H1 (cell line): Measurements from ENCODE around the gene NMUR1. TPM values are rescaled to one million over a fixed set of nuclear protein-coding genes. Genes with fewer than 3 reads are reported as not detected.

Source experiments
- CTCF ChIA-PET: fragments of 300-600 bp; sonication (Branson Sonifier 250); formaldehyde crosslinking; loops from one replicate; lab custom pipeline; 2021; ENCODE audit not compliant: partially characterized antibody; lab: Charles Lee
- POLR2A ChIA-PET: fragments of 300-600 bp; sonication (Branson Sonifier 250); formaldehyde crosslinking; loops from one replicate; lab custom pipeline; 2021; ENCODE audit warnings: inconsistent platforms; ENCODE audit not compliant: partially characterized antibody; lab: Charles Lee
- DNase-seq, 2 experiments: peaks; one replicate each; pipeline versions ENCODE4 v3.0.0 to v3.0.0-alpha.2; 2010 to 2022; ENCODE audit warnings: low spot score in 2 of 2, low read depth in 1 of 2, mixed read lengths in 1 of 2
- FAIRE-seq: peaks from 2 replicates; lab custom pipeline; 2011; peaks lifted over from hg19 to GRCh38; lab: Jason Lieb, UNC
- H2AFZ ChIP-seq: 2 replicates; pipeline ENCODE4 v1.8.1; 2012; ENCODE audit warnings: low read length, inconsistent platforms
- H2AK5ac ChIP-seq: 2 replicates; pipeline ENCODE4 v1.6.1; 2013; ENCODE audit warnings: low read depth, low read length
- H2BK120ac ChIP-seq: replicated peaks from 2 replicates; pipeline ENCODE3; 2013; ENCODE audit warnings: low read depth, low read length, inconsistent platforms
- H2BK12ac ChIP-seq: 2 replicates; pipeline ENCODE4 v1.6.1; 2013; ENCODE audit warnings: low read depth, low read length
- H2BK15ac ChIP-seq: 2 replicates; pipeline ENCODE4 v1.6.1; 2013; ENCODE audit warnings: low read length
- H2BK20ac ChIP-seq: 2 replicates; pipeline ENCODE4 v1.6.1; 2013; ENCODE audit warnings: low read length
- H2BK5ac ChIP-seq: 2 replicates; pipeline ENCODE4 v1.6.1; 2013; ENCODE audit warnings: low read depth, low read length
- H3K14ac ChIP-seq: 2 replicates; pipeline ENCODE4 v1.6.1; 2013; ENCODE audit warnings: inconsistent platforms; ENCODE audit not compliant: insufficient read length
- H3K18ac ChIP-seq: 2 replicates; pipeline ENCODE4 v1.6.1; 2013; ENCODE audit warnings: low read length; ENCODE audit errors: extremely low read depth
- H3K23ac ChIP-seq: 2 replicates; pipeline ENCODE4 v1.6.1; 2013; ENCODE audit warnings: inconsistent platforms; ENCODE audit not compliant: insufficient read length
- H3K23me2 ChIP-seq: 2 replicates; pipeline ENCODE4 v1.6.1; 2013; ENCODE audit warnings: low read depth, low read length
- H3K27ac ChIP-seq: 2 replicates; pipeline ENCODE4 v1.6.1; 2011; ENCODE audit warnings: low read depth, low read length, inconsistent platforms
- H3K27me3 ChIP-seq, 4 experiments: replicated peaks in 1 of 4; 1 replicate in 1 of 4; 2 replicates in 3 of 4; pipeline versions ENCODE4 v1.6.1 to v1.8.1; 2011 to 2013; ENCODE audit warnings: low read length in 3 of 4, mild to moderate bottlenecking in 3 of 4, inconsistent platforms in 2 of 4, mixed read lengths in 2 of 4, moderate library complexity in 1 of 4; ENCODE audit not compliant: control insufficient read depth in 3 of 4, insufficient read depth in 3 of 4; ENCODE audit errors: extremely low read depth in 1 of 4
- H3K36me3 ChIP-seq, 4 experiments: 2 replicates each; pipeline versions ENCODE4 v1.6.1 to v1.8.1; 2011 to 2013; ENCODE audit warnings: mild to moderate bottlenecking in 4 of 4, low read length in 3 of 4, moderate library complexity in 2 of 4, control low read depth in 1 of 4, inconsistent platforms in 1 of 4; ENCODE audit not compliant: insufficient read depth in 4 of 4, control insufficient read depth in 2 of 4
- H3K4ac ChIP-seq: replicated peaks from 2 replicates; pipeline ENCODE3; 2013; ENCODE audit warnings: low read length, low read depth, mixed read lengths, inconsistent platforms; ENCODE audit not compliant: insufficient read length
- H3K4me1 ChIP-seq, 4 experiments: replicated peaks in 1 of 4; 1 replicate in 1 of 4; 2 replicates in 3 of 4; pipeline versions ENCODE4 v1.6.1 to v1.8.1; 2011 to 2013; ENCODE audit warnings: low read length in 3 of 4, inconsistent platforms in 2 of 4, mixed read lengths in 1 of 4; ENCODE audit not compliant: insufficient read depth in 4 of 4, control insufficient read depth in 3 of 4
- H3K4me2 ChIP-seq, 2 experiments: 2 replicates each; pipeline versions ENCODE4 v1.6.1 to v1.8.1; 2011 to 2013; ENCODE audit warnings: low read depth in 2 of 2, low read length in 2 of 2, control low read depth in 1 of 2, inconsistent platforms in 1 of 2, mild to moderate bottlenecking in 1 of 2; ENCODE audit not compliant: insufficient read depth in 1 of 2
- H3K4me3 ChIP-seq, 4 experiments: fragments of 200-600, 300-600 bp in 1 of 4; sonication (generic), shearing (Covaris generic), sonication (Bioruptor Twin) in 1 of 4; 2 replicates each; pipeline versions ENCODE4 v1.5.1 to v1.8.1; 2011 to 2016; ENCODE audit warnings: low read length in 4 of 4, low read depth in 3 of 4, control low read depth in 2 of 4, inconsistent platforms in 2 of 4, mild to moderate bottlenecking in 2 of 4, mixed read lengths in 1 of 4, moderate library complexity in 1 of 4; ENCODE audit not compliant: insufficient read depth in 2 of 4; ENCODE audit errors: extremely low read depth in 1 of 4
- H3K56ac ChIP-seq: replicated peaks from 2 replicates; pipeline ENCODE3; 2013; ENCODE audit warnings: low read depth, mild to moderate bottlenecking, mixed read lengths, low read length, inconsistent platforms; ENCODE audit not compliant: insufficient read length
- H3K79me1 ChIP-seq: 2 replicates; pipeline ENCODE4 v1.6.1; 2013; ENCODE audit warnings: low read depth, low read length, control low read depth
- H3K79me2 ChIP-seq, 2 experiments: 2 replicates each; pipeline versions ENCODE4 v1.6.1 to v1.8.1; 2012 to 2013; ENCODE audit warnings: low read length in 2 of 2, mild to moderate bottlenecking in 2 of 2, inconsistent platforms in 1 of 2; ENCODE audit not compliant: insufficient read depth in 2 of 2, control insufficient read depth in 1 of 2
- H3K9ac ChIP-seq, 4 experiments: replicated peaks in 1 of 4; 1 replicate in 1 of 4; 2 replicates in 3 of 4; pipeline versions ENCODE4 v1.6.1 to v1.8.1; 2011 to 2013; ENCODE audit warnings: low read depth in 3 of 4, low read length in 3 of 4, control low read depth in 2 of 4, mild to moderate bottlenecking in 2 of 4, moderate library complexity in 2 of 4, inconsistent platforms in 1 of 4; ENCODE audit errors: extremely low read depth in 1 of 4
- H3K9me3 ChIP-seq, 2 experiments: 2 replicates each; pipeline versions ENCODE4 v1.6.1 to v1.8.1; 2012 to 2013; ENCODE audit warnings: mild to moderate bottlenecking in 2 of 2, moderate library complexity in 2 of 2, control low read depth in 1 of 2, inconsistent platforms in 1 of 2, low read depth in 1 of 2, low read length in 1 of 2, mixed read lengths in 1 of 2; ENCODE audit not compliant: insufficient read depth in 2 of 2
- H4K20me1 ChIP-seq, 2 experiments: replicated peaks in 1 of 2; 2 replicates each; pipeline versions ENCODE3 to v1.8.1; 2011 to 2013; ENCODE audit warnings: inconsistent platforms in 2 of 2, low read length in 2 of 2, mild to moderate bottlenecking in 1 of 2; ENCODE audit not compliant: insufficient read depth in 2 of 2, control insufficient read depth in 1 of 2
- H4K5ac ChIP-seq: 2 replicates; pipeline ENCODE4 v1.6.1; 2013; ENCODE audit warnings: low read length, low read depth, mixed read lengths, inconsistent platforms; ENCODE audit not compliant: insufficient read length
- H4K8ac ChIP-seq: 2 replicates; pipeline ENCODE4 v1.8.0; 2013; ENCODE audit warnings: mild to moderate bottlenecking, moderate library complexity, low read length, inconsistent platforms; ENCODE audit not compliant: insufficient read depth; ENCODE audit errors: extremely low read depth
- H4K91ac ChIP-seq: replicated peaks from 2 replicates; pipeline ENCODE3; 2013; ENCODE audit warnings: low read length, mixed read lengths, inconsistent platforms; ENCODE audit not compliant: insufficient read length
- ASH2L ChIP-seq: fragments of 200-600, 300-600 bp; sonication (generic); IDR thresholded peaks from one replicate; pipeline ENCODE4 v1.7.1; 2017; ENCODE audit warnings: low read length
- GABPA ChIP-seq: IDR thresholded peaks from 2 replicates; pipeline ENCODE4 v1.6.1; 2011; ENCODE audit warnings: mild to moderate bottlenecking, low read length, moderate library complexity, borderline replicate concordance; ENCODE audit not compliant: insufficient read depth
- GTF2F1 ChIP-seq: IDR thresholded peaks from 2 replicates; pipeline ENCODE4 v1.6.1; 2012; ENCODE audit warnings: low read depth, low read length, improper control_type of control experiment, borderline replicate concordance
- POLR2A ChIP-seq, 2 experiments: IDR thresholded peaks; 1 replicate in 1 of 2; 2 replicates in 1 of 2; pipeline ENCODE4 v1.6.1; 2011; ENCODE audit warnings: low read depth in 2 of 2, low read length in 2 of 2, mild to moderate bottlenecking in 2 of 2; ENCODE audit errors: control extremely low read depth in 1 of 2
- RFX5 ChIP-seq: IDR thresholded peaks from 2 replicates; pipeline ENCODE4 v1.6.1; 2011; ENCODE audit warnings: low read depth, low read length, improper control_type of control experiment, borderline replicate concordance
- SRF ChIP-seq: IDR thresholded peaks from 2 replicates; pipeline ENCODE4 v1.6.1; 2011; ENCODE audit warnings: mild to moderate bottlenecking, low read depth, low read length, moderate library complexity
- WGBS, 2 experiments: shearing (Covaris generic) in 1 of 2; methylation state at CpG; one replicate each; pipeline versions ENCODE4 v1.1.6 to v1.1.7; 2013 to 2015; ENCODE audit warnings: low lambda C conversion rate in 2 of 2, mixed read lengths in 2 of 2, inconsistent platforms in 1 of 2, low coverage in 1 of 2, missing lambda C conversion rate in 1 of 2; ENCODE audit not compliant: insufficient replicate concordance in 2 of 2, insufficient coverage in 1 of 2, insufficient read length in 1 of 2; ENCODE audit errors: extremely low coverage in 1 of 2, missing lambda C conversion rate in 1 of 2; 5-methylcytosine and 5-hydroxymethylcytosine counted together
- polyA plus RNA-seq, 7 experiments: library from polyadenylated mRNA; depleted of rRNA in 3 of 7; stranded (reverse) in 5 of 7; unstranded in 2 of 7; fragments of >200 nt in 5 of 7; fragments of 200-250 nt in 2 of 7; gene quantifications; 1 replicate in 5 of 7; 2 replicates in 1 of 7; 4 replicates in 1 of 7; pipeline versions ENCODE4 v1.2.1 to v1.2.3, GENCODE V29; 2011 to 2013; ENCODE audit warnings: missing spikeins in 2 of 7, mixed read lengths in 2 of 7
- total RNA-seq: library from RNA; stranded (reverse); fragmentation: NEBNext Ultra II Directional; extraction: Animal tissue kit (Norgen Biotek cat#: 25700); gene quantifications from 2 replicates; pipeline ENCODE4 v1.2.1, GENCODE V29; 2021
- TF ChIP-seq, protein P1 (sequence below): IDR thresholded peaks from 2 replicates; pipeline ENCODE4 v1.6.1; 2012; ENCODE audit warnings: inconsistent platforms
- TF ChIP-seq, protein P2 (sequence below): IDR thresholded peaks from 2 replicates; pipeline ENCODE4 v1.6.1; 2011; ENCODE audit warnings: low read length, improper control_type of control experiment
- TF ChIP-seq, protein P3 (sequence below): IDR thresholded peaks from 2 replicates; pipeline ENCODE4 v1.6.1; 2012; ENCODE audit warnings: inconsistent platforms

NMUR1 gene
- total and polyA plus RNA-seq, 2 of the 8 experiments (the other 6 are each of a cell fraction or from before 2014, with no cell fraction given) = 0.56 to 1.5 TPM

DNA sequence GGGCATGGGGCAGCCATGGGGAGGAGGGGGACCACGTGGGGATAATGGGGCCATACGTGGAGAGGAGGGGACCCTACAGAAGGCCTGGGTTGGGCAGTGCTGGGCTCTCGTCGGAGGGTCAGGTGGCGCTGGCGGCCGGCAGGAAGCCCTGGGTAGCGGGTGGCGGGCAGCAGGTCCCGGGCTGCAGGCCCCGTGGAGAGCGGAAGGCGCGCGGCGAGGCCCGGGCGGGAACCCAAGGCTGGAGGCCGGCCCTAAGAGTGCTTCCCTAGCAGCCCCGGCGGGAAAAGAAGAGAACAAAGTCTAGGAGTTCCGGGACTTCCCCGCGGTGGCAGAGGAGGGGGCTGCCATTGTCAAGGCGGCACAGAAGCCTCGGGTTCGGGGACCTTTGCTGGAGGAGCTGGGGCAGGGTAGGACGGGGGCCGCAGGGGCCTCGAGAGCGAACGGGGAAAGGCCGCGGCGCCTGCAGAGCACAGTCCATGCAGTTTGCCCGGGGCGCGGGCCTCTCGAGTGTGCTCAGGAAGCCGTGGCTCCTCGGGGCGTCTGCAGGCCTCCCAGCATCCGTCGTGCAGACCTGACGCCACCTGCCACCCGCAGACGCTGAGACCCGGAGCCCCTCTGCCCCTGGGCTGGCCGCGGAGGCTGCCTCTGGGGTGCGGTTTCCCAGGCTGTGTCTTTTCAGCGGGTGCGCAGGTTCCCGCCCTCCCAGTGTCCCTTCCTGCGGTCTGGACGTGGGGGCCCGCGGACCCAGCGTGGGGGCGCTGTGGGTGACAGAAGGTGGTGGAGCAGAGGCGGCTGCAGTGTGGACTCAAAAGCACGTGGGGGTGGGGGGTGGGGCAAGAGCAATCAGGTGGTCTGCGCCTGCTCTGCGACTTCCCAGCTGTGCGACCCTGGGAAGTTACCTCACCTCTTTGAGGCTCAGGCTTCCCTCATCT lies 46.6 kb downstream of the NMUR1 start:
- Histone ChIP-seq H3K27me3 (no peaks in the 10 kb centered on the region), H3K79me1 (no peaks in the 10 kb centered on the region), H2BK12ac (no peak overlapping the region), H2AK5ac (no peak overlapping the region), H2BK5ac (no peak overlapping the region), H3K4me3 (no peak overlapping the region), H3K79me2 (no peaks in the 10 kb centered on the region), H4K5ac (no peak overlapping the region), H3K56ac (no peak overlapping the region), H2BK120ac (no peak overlapping the region), H3K27ac (no peak overlapping the region), H3K4me1 (peaks cover 0 to 2% (median 0%) of the 10 kb centered on the region in 4 experiments; a peak in 1 of 7 replicates), H3K23ac (no peak overlapping the region), H3K18ac (no peak overlapping the region), H3K9me3 (no peaks in the 10 kb centered on the region), H2BK20ac (no peak overlapping the region), H4K91ac (no peak overlapping the region), H3K36me3 (no peaks in the 10 kb centered on the region; a peak in 1 of 8 replicates), H4K8ac (peak overlapping the region; percentile 91; the same call in 1 of the 2 replicates), H3K23me2 (no peaks in the 10 kb centered on the region), H4K20me1 (no peaks in the 10 kb centered on the region), H3K9ac (no peak overlapping the region), H3K14ac (no peak overlapping the region), H2AFZ (no peak overlapping the region; the same call in 1 of the 2 replicates), H3K4me2 (no peak overlapping the region), H2BK15ac (no peak overlapping the region), H3K4ac (no peak overlapping the region)
- TF ChIP-seq, protein P1, sequence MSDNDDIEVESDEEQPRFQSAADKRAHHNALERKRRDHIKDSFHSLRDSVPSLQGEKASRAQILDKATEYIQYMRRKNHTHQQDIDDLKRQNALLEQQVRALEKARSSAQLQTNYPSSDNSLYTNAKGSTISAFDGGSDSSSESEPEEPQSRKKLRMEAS = peak; percentile 1
- TF ChIP-seq POLR2A (IDR thresholded peaks at IDR 0.05; ENCODE audit: control extremely low read depth in 1 of 2, low read depth in 2 of 2, low read length in 2 of 2) = no peak
- TF ChIP-seq, protein P2, sequence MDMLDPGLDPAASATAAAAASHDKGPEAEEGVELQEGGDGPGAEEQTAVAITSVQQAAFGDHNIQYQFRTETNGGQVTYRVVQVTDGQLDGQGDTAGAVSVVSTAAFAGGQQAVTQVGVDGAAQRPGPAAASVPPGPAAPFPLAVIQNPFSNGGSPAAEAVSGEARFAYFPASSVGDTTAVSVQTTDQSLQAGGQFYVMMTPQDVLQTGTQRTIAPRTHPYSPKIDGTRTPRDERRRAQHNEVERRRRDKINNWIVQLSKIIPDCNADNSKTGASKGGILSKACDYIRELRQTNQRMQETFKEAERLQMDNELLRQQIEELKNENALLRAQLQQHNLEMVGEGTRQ = no peak
- TF ChIP-seq SRF = no peak
- no peak for TF ChIP-seq ASH2L
- TF ChIP-seq RFX5 = no peak
- TF ChIP-seq GABPA = 0 out of 2 replicates have a peak, but pooled peaks have one; percentile 17
- TF ChIP-seq, protein P3, sequence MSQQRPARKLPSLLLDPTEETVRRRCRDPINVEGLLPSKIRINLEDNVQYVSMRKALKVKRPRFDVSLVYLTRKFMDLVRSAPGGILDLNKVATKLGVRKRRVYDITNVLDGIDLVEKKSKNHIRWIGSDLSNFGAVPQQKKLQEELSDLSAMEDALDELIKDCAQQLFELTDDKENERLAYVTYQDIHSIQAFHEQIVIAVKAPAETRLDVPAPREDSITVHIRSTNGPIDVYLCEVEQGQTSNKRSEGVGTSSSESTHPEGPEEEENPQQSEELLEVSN = peak; percentile 69
- TF ChIP-seq GTF2F1 = no peak
- FAIRE-seq (no peak), DNase-seq (peak in 1 of 2 experiments; percentile 55)
- 87% methylated on average over 54 of the region's 65 CpGs; no CpG with 5 or more reads in 1 of the 2 experiments for WGBS, 2 experiments
- ChIA-PET POLR2A (interaction anchor here (0.6 to 18.4 kb wide), 7 partner anchors 8 to 111 kb away, joined by 3 to 364 read pairs (median 5); partner anchors contain the start of gene NCL), CTCF (interaction anchor here (0.6 to 8.0 kb wide), 17 partner anchors 8 to 138 kb away, joined by 3 to 94 read pairs (median 5); partner anchors contain the start of gene NCL)
